ENCODE results near the gene CD1D.

Gene CD1D

GRCh38 chr1:158145173-158145719, 35.4 kb upstream of the CD1D start:
- Histone ChIP-seq H4K20me1 (ENCODE audit: insufficient read depth, low read length) (no peaks in the 10 kb centered on the region), H3K4me3 (ENCODE audit: low read depth, low read length, poor library complexity, severe bottlenecking) (no peak overlapping the region), H2AFZ (ENCODE audit: low read length) (no peak overlapping the region), H3K79me2 (ENCODE audit: insufficient read depth, low read length) (no peaks in the 10 kb centered on the region), H3K9ac (ENCODE audit: low read length) (no peak overlapping the region), H3K36me3 (ENCODE audit: insufficient read depth, low read length) (no peaks in the 10 kb centered on the region; the same call in 1 of the 2 replicates), H3K9me2 (ENCODE audit: low read depth, low read length) (no peaks in the 10 kb centered on the region), H3K4me1 (ENCODE audit: insufficient read depth, low read length, severe bottlenecking) (peaks cover 11% of the 10 kb centered on the region), H3K9me3 (ENCODE audit: low read length) (no peaks in the 10 kb centered on the region), H3K27ac (ENCODE audit: low read depth, low read length, poor library complexity, severe bottlenecking) (no peak overlapping the region), H3F3A (ENCODE audit: insufficient read depth, low read length) (no peaks in the 10 kb centered on the region), H3K4me2 (ENCODE audit: low read length) (no peak overlapping the region), H3K27me3 (ENCODE audit: insufficient read depth, low read length) (no peaks in the 10 kb centered on the region)
- TF ChIP-seq EZH2 (IDR thresholded peaks at IDR 0.05; ENCODE audit: borderline replicate concordance, low read length) = no peak
- no peak for TF ChIP-seq CTCF (IDR thresholded peaks at IDR 0.05; ENCODE audit: low read length)

- no peaks in the 10 kb centered on the region for H3K27me3 ChIP-seq (ENCODE audit: insufficient read depth, low read length)
- H2AFZ ChIP-seq (ENCODE audit: low read length) = no peak overlapping the region
- H3K9ac ChIP-seq (ENCODE audit: low read length) = no peak overlapping the region
- no peak overlapping the region for H3K27ac ChIP-seq (ENCODE audit: low read depth, low read length, poor library complexity, severe bottlenecking)
- H3K9me3 ChIP-seq (ENCODE audit: low read length) = no peaks in the 10 kb centered on the region
- H3K4me1 ChIP-seq (ENCODE audit: insufficient read depth, low read length, severe bottlenecking) = peaks cover 15% of the 10 kb centered on the region
- no peaks in the 10 kb centered on the region for H3K79me2 ChIP-seq (ENCODE audit: insufficient read depth, low read length)
- H3K36me3 ChIP-seq (ENCODE audit: insufficient read depth, low read length) = no peaks in the 10 kb centered on the region; the same call in 1 of the 2 replicates
- no peak overlapping the region for H3K4me3 ChIP-seq (ENCODE audit: low read depth, low read length, poor library complexity, severe bottlenecking)
- no peaks in the 10 kb centered on the region for H3K9me2 ChIP-seq (ENCODE audit: low read depth, low read length)
- TF ChIP-seq EZH2 (IDR thresholded peaks at IDR 0.05; ENCODE audit: borderline replicate concordance, low read length) = no peak
- no peak for TF ChIP-seq CTCF (IDR thresholded peaks at IDR 0.05; ENCODE audit: low read length)
- H3F3A ChIP-seq (ENCODE audit: insufficient read depth, low read length) = no peaks in the 10 kb centered on the region
- no peak overlapping the region for H3K4me2 ChIP-seq (ENCODE audit: low read length)
- H4K20me1 ChIP-seq (ENCODE audit: insufficient read depth, low read length) = no peaks in the 10 kb centered on the region
Measured at GRCh38 chr1:158146165-158146564, 34.5 kb upstream of the CD1D start.

- H3K4me1 ChIP-seq (ENCODE audit: insufficient read depth, low read length, severe bottlenecking) = peaks cover 15% of the 10 kb centered on the region
- H3K9me2 ChIP-seq (ENCODE audit: low read depth, low read length) = no peaks in the 10 kb centered on the region
- H3K27me3 ChIP-seq (ENCODE audit: insufficient read depth, low read length) = no peaks in the 10 kb centered on the region
- H3K36me3 ChIP-seq (ENCODE audit: insufficient read depth, low read length) = no peaks in the 10 kb centered on the region; the same call in 1 of the 2 replicates
- H3K9ac ChIP-seq (ENCODE audit: low read length) = no peak overlapping the region
- H3K4me3 ChIP-seq (ENCODE audit: low read depth, low read length, poor library complexity, severe bottlenecking) = no peak overlapping the region
- H2AFZ ChIP-seq (ENCODE audit: low read length) = no peak overlapping the region
- no peaks in the 10 kb centered on the region for H3F3A ChIP-seq (ENCODE audit: insufficient read depth, low read length)
- TF ChIP-seq CTCF (IDR thresholded peaks at IDR 0.05; ENCODE audit: low read length) = no peak
- no peak for TF ChIP-seq EZH2 (IDR thresholded peaks at IDR 0.05; ENCODE audit: borderline replicate concordance, low read length)
- no peak overlapping the region for H3K27ac ChIP-seq (ENCODE audit: low read depth, low read length, poor library complexity, severe bottlenecking)
- H4K20me1 ChIP-seq (ENCODE audit: insufficient read depth, low read length) = no peaks in the 10 kb centered on the region
- no peaks in the 10 kb centered on the region for H3K9me3 ChIP-seq (ENCODE audit: low read length)
- H3K79me2 ChIP-seq (ENCODE audit: insufficient read depth, low read length) = no peaks in the 10 kb centered on the region
- H3K4me2 ChIP-seq (ENCODE audit: low read length) = no peak overlapping the region
Measured at GRCh38 chr1:158146739-158147138, 34.0 kb upstream of the CD1D start.

Data from OCI-LY1 (cell line).